Stomach (tissue), 9 donors: ENCODE data around the gene FOXS1. TPM values are rescaled to one million over a fixed set of nuclear protein-coding genes. Genes with fewer than 3 reads are reported as not detected.

Experiments used
- DNase-seq, 2 donors: peaks; one replicate each; pipeline versions ENCODE4 v3.0.0 to v3.0.0-alpha.2; 2013 to 2019
- H3K27ac ChIP-seq, 5 donors: fragments of 200-600 bp in 4 of 5; sonication (generic) in 4 of 5; one replicate each; pipeline ENCODE4 v1.5.1; 2013 to 2019; ENCODE audit warnings: mild to moderate bottlenecking in 1 of 5, moderate library complexity in 1 of 5
- H3K27me3 ChIP-seq, 3 donors: fragments of 200-600 bp; sonication (generic); one replicate each; pipeline ENCODE4 v1.5.1; 2017 to 2019; ENCODE audit warnings: mixed run types in 1 of 3
- H3K36me3 ChIP-seq, 4 donors: fragments of 200-600 bp; sonication (generic); 1 replicate in 3 of 4; 2 replicates in 1 of 4; pipeline ENCODE4 v1.5.1; 2016 to 2019
- H3K4me1 ChIP-seq, 4 donors: fragments of 200-600 bp; sonication (generic); one replicate each; pipeline ENCODE4 v1.5.1; 2016 to 2019
- H3K4me3 ChIP-seq, 4 donors: fragments of 200-600 bp; sonication (generic) in 3 of 4; one replicate each; pipeline ENCODE4 v1.5.1; 2016 to 2019; ENCODE audit warnings: mild to moderate bottlenecking in 1 of 4
- H3K9me3 ChIP-seq, 4 donors: fragments of 200-600 bp; sonication (generic); one replicate each; pipeline ENCODE4 v1.5.1; 2016 to 2019
- CTCF ChIP-seq, 7 experiments: fragments of 450-650 bp in 4 of 7; fragments of 200-600 bp in 3 of 7; sonication (generic) in 3 of 7; IDR thresholded peaks; one replicate each; pipeline ENCODE4 v1.5.1; 2016 to 2019; ENCODE audit warnings: antibody characterized with exemption in 7 of 7, control low read depth in 2 of 7, mild to moderate bottlenecking in 1 of 7
- EP300 ChIP-seq: sonication (generic); formaldehyde crosslinking; IDR thresholded peaks from one replicate; pipeline ENCODE4 v1.6.1; 2017; ENCODE audit warnings: antibody characterized with exemption
- POLR2A ChIP-seq, 4 donors: fragments of 450-650 bp; IDR thresholded peaks; one replicate each; pipeline ENCODE4 v1.6.1; 2016; ENCODE audit warnings: antibody characterized with exemption in 4 of 4, control low read depth in 2 of 4, mild to moderate bottlenecking in 1 of 4, moderate library complexity in 1 of 4
- POLR2AphosphoS5 ChIP-seq, 3 donors: sonication (generic); formaldehyde crosslinking; IDR thresholded peaks; one replicate each; pipeline ENCODE4 v1.6.1; 2016; ENCODE audit warnings: antibody characterized with exemption in 3 of 3
- WGBS, 5 donors: extraction: QIAGEN DNeasy Blood & Tissue Kit in 3 of 5; methylation state at CpG; one replicate each; pipeline versions ENCODE4 v1.1.5 to v1.1.7; 2013 to 2018; 5-methylcytosine and 5-hydroxymethylcytosine counted together
- intact Hi-C: fragments of 100-400 bp; cut with DNase I; formaldehyde crosslinking; loops from one replicate; pipeline ENCODE4 v1.15.1; 2023; ENCODE audit warnings: low total_unique reads
- polyA plus RNA-seq, 3 donors: library from polyadenylated mRNA; stranded (reverse); fragments of 200-250 nt; gene quantifications; one replicate each; pipeline ENCODE4 v1.2.3, GENCODE V29; 2013
- total RNA-seq, 5 donors: library from RNA; depleted of rRNA; stranded (reverse); fragments of >200 nt; gene quantifications; one replicate each; pipeline versions ENCODE4 v1.1.0 to v1.2.3, GENCODE V29; 2014 to 2016
- donor health status: healthy with polysubstance abuse.
- donor health status: Bipolar disorder and iron deficiency.
- donor health status: healthy.

The FOXS1 gene
- total and polyA plus RNA-seq, 8 donors, result 0.43 to 1.1 (median 0.44) TPM; not detected in 5

GRCh38 chr20:31863296-31864085, 18.1 kb upstream of the FOXS1 start:
- TF ChIP-seq EP300 (no peak), CTCF (IDR thresholded peaks at IDR 0.05) (no peak), POLR2AphosphoS5 (IDR thresholded peaks at IDR 0.05) (no peak), POLR2A (IDR thresholded peaks at IDR 0.05) (no peak)
- Histone ChIP-seq H3K4me1 (peaks cover 11 to 20% (median 19%) of the 10 kb centered on the region in 4 donors), H3K36me3 (no peaks in the 10 kb centered on the region), H3K27ac (no peak overlapping the region), H3K4me3 (no peak overlapping the region), H3K27me3 (peaks cover 0 to 35% (median 14%) of the 10 kb centered on the region in 3 donors), H3K9me3 (no peaks in the 10 kb centered on the region)
- no peak for DNase-seq
- 84 to 93% (median 89%) methylated on average over 9 of the region's 9 CpGs for WGBS, 5 donors
- intact Hi-C loops, result no loop called here

GRCh38 chr20:31862506-31862905, 17.1 kb upstream of the FOXS1 start:
- Histone ChIP-seq H3K4me1 (peaks cover 11 to 20% (median 19%) of the 10 kb centered on the region in 4 donors), H3K27ac (no peak overlapping the region), H3K27me3 (peaks cover 0 to 45% (median 14%) of the 10 kb centered on the region in 3 donors), H3K9me3 (no peaks in the 10 kb centered on the region), H3K36me3 (no peaks in the 10 kb centered on the region), H3K4me3 (no peak overlapping the region)
- DNase-seq, result no peak
- 89 to 96% (median 94%) methylated on average over 4 to 8 of the region's 8 CpGs for WGBS, 5 donors
- intact Hi-C loops, result no loop called here
- TF ChIP-seq EP300 (no peak), CTCF (IDR thresholded peaks at IDR 0.05) (no peak), POLR2AphosphoS5 (IDR thresholded peaks at IDR 0.05) (no peak), POLR2A (IDR thresholded peaks at IDR 0.05) (no peak)

GRCh38 chr20:31862157-31862470, 16.7 kb upstream of the FOXS1 start:
- TF ChIP-seq CTCF (IDR thresholded peaks at IDR 0.05) (no peak), POLR2A (IDR thresholded peaks at IDR 0.05) (no peak), POLR2AphosphoS5 (IDR thresholded peaks at IDR 0.05) (no peak), EP300 (no peak)
- no peaks in the 10 kb centered on the region for H3K36me3 ChIP-seq
- peak overlapping the region in 2 of 4 donors; percentile 54 to 71 for H3K4me3 ChIP-seq
- no peak for DNase-seq
- H3K27me3 ChIP-seq, result peaks cover 0 to 49% (median 14%) of the 10 kb centered on the region in 3 donors
- WGBS, 5 donors, result 67 to 78% (median 69%) methylated on average over 5 of the region's 5 CpGs
- peaks cover 11 to 20% (median 19%) of the 10 kb centered on the region in 4 donors for H3K4me1 ChIP-seq
- intact Hi-C loops, result no loop called here
- H3K27ac ChIP-seq, result no peak overlapping the region
- H3K9me3 ChIP-seq, result no peaks in the 10 kb centered on the region

GRCh38 chr20:31861385-31862156, 16.2 kb upstream of the FOXS1 start:
- WGBS, 5 donors, result 5 to 8% (median 6%) methylated on average over 48 to 60 of the region's 60 CpGs
- no peaks in the 10 kb centered on the region for H3K36me3 ChIP-seq
- H3K4me1 ChIP-seq, result peaks cover 11 to 20% (median 19%) of the 10 kb centered on the region in 4 donors
- peak overlapping the region; percentile 48 to 71 (median 54) for H3K4me3 ChIP-seq
- H3K27me3 ChIP-seq, result peaks cover 0 to 54% (median 14%) of the 10 kb centered on the region in 3 donors
- peak overlapping the region in 2 of 5 donors; percentile 25 to 32 for H3K27ac ChIP-seq
- no peak for TF ChIP-seq EP300
- no peak for TF ChIP-seq POLR2AphosphoS5 (IDR thresholded peaks at IDR 0.05)
- TF ChIP-seq POLR2A (IDR thresholded peaks at IDR 0.05), result no peak
- no peak for TF ChIP-seq CTCF (IDR thresholded peaks at IDR 0.05)
- DNase-seq, result peak; percentile 58 to 92
- intact Hi-C loops, result no loop called here
- no peaks in the 10 kb centered on the region for H3K9me3 ChIP-seq
